Upper lobe of left lung (tissue), 6 donors: ENCODE results near the gene VAPB. TPM values are rescaled to one million over a fixed set of nuclear protein-coding genes. Genes with fewer than 3 reads are reported as not detected.

ENCODE experiments used
- ATAC-seq, 2 donors: fragments of 200-7000 bp; cut with Tn5 transposase; one replicate each; pipeline ENCODE4 v1.9.1; 2022; ENCODE audit warnings: mild to moderate bottlenecking in 2 of 2, moderate library complexity in 2 of 2; ENCODE audit not compliant: low FRiP score in 2 of 2
- DNase-seq, 2 donors: peaks; one replicate each; pipeline ENCODE4 v3.0.0-alpha.2; 2019 to 2020
- H3K27ac ChIP-seq, 4 donors: fragments of 200-600 bp; sonication (generic); one replicate each; pipeline ENCODE4 v1.5.1; 2016 to 2019
- H3K27me3 ChIP-seq, 4 donors: fragments of 200-600 bp; sonication (generic); one replicate each; pipeline ENCODE4 v1.5.1; 2017 to 2019
- H3K36me3 ChIP-seq, 4 donors: fragments of 200-600 bp; sonication (generic); one replicate each; pipeline ENCODE4 v1.5.1; 2016 to 2019
- H3K4me1 ChIP-seq, 4 donors: fragments of 200-600 bp; sonication (generic); one replicate each; pipeline ENCODE4 v1.5.1; 2018 to 2019
- H3K4me3 ChIP-seq, 4 donors: fragments of 200-600 bp; sonication (generic); one replicate each; pipeline ENCODE4 v1.5.1; 2017 to 2019; ENCODE audit warnings: mild to moderate bottlenecking in 2 of 4, moderate library complexity in 1 of 4
- H3K9me3 ChIP-seq, 4 donors: fragments of 200-600 bp; sonication (generic); one replicate each; pipeline ENCODE4 v1.5.1; 2018 to 2019
- CTCF ChIP-seq, 6 experiments: fragments of 450-650 bp in 4 of 6; fragments of 200-600 bp in 2 of 6; sonication (generic) in 2 of 6; IDR thresholded peaks; one replicate each; pipeline ENCODE4 v1.5.1; 2016 to 2019; ENCODE audit warnings: antibody characterized with exemption in 6 of 6
- EP300 ChIP-seq, 4 donors: sonication (generic); formaldehyde crosslinking; IDR thresholded peaks; one replicate each; pipeline ENCODE4 v1.5.1; 2017; ENCODE audit warnings: antibody characterized with exemption in 4 of 4, control low read depth in 2 of 4
- POLR2A ChIP-seq, 4 donors: fragments of 450-650 bp; IDR thresholded peaks; one replicate each; pipeline ENCODE4 v1.5.1; 2016 to 2017; ENCODE audit warnings: antibody characterized with exemption in 4 of 4, mild to moderate bottlenecking in 2 of 4
- POLR2AphosphoS5 ChIP-seq, 2 donors: sonication (generic); formaldehyde crosslinking; IDR thresholded peaks; one replicate each; pipeline ENCODE4 v1.5.1; 2017; ENCODE audit warnings: antibody characterized with exemption in 2 of 2
- WGBS, 2 donors: methylation state at CpG; one replicate each; pipeline ENCODE4 v1.1.5; 2017 to 2018; 5-methylcytosine and 5-hydroxymethylcytosine counted together
- total RNA-seq, 6 donors: library from RNA; depleted of rRNA in 4 of 6; stranded (reverse); fragments of >200 nt in 4 of 6; gene quantifications; one replicate each; pipeline versions ENCODE4 v1.1.0 to v1.2.1, GENCODE V29; 2016 to 2021
- donor health status: DM: no; HTN: no; CAD: no; lungs with moderate emphysema.
- donor health status: DM: no; HTN: yes; CAD: no; lungs with severe emphysema.

VAPB gene
- total RNA-seq, 6 donors from 2014 or later: 13.8 to 48.2 (median 33.7) TPM

DNA sequence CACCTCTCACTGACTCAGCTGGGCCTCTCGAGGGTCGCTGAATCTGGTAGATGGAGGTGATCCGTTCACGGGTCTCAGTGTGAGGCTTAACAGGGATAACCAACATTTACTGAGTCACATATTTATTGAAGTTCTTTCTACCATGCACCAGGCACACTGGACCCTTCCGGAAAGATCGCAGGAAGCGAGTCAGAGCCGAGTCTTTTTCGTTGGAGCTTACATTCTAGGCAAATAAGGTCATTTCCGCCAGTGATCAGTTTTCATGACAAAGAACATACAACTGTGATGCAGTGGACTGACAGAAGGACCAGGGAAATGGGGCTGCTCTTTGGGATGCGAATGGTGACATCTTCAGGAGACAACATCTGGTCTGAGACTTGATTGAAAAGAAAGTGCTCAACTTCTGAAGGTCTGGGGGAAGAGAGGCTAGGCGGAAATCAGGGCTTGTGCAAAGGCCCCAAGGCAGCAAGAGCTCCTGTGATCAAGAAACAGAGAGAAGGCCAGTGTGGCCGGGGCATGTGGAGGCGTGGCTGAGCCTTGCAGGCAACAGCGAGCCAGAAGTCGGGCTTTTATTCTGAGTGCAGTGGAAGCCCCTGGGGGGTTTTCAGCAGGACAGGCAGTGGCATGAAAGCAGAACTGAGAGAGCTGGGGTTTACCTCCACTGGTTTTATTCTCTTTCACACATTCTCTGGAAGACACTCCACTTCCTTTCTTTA is 69.5 kb downstream of the VAPB start:
- no peak for TF ChIP-seq POLR2A (IDR thresholded peaks at IDR 0.05)
- no peak for TF ChIP-seq CTCF (IDR thresholded peaks at IDR 0.05)
- no peak for TF ChIP-seq EP300 (IDR thresholded peaks at IDR 0.05)
- no peak for TF ChIP-seq POLR2AphosphoS5 (IDR thresholded peaks at IDR 0.05)
- H3K9me3 ChIP-seq: no peaks in the 10 kb centered on the region
- no peaks in the 10 kb centered on the region for H3K4me1 ChIP-seq
- H3K36me3 ChIP-seq: no peaks in the 10 kb centered on the region
- DNase-seq (no peak), ATAC-seq (no peak)
- no peaks in the 10 kb centered on the region for H3K27me3 ChIP-seq
- 81 to 85% methylated on average over 16 of the region's 16 CpGs for WGBS, 2 donors
- no peak overlapping the region for H3K4me3 ChIP-seq
- H3K27ac ChIP-seq: no peak overlapping the region

GRCh38 chr20:58459058-58459750 is 70.2 kb downstream of the VAPB start:
- TF ChIP-seq POLR2AphosphoS5 (IDR thresholded peaks at IDR 0.05): no peak
- no peak for TF ChIP-seq POLR2A (IDR thresholded peaks at IDR 0.05)
- TF ChIP-seq EP300 (IDR thresholded peaks at IDR 0.05): no peak
- TF ChIP-seq CTCF (IDR thresholded peaks at IDR 0.05): no peak
- H3K9me3 ChIP-seq: no peaks in the 10 kb centered on the region
- H3K4me1 ChIP-seq: no peaks in the 10 kb centered on the region
- DNase-seq (no peak), ATAC-seq (no peak)
- no peaks in the 10 kb centered on the region for H3K36me3 ChIP-seq
- H3K27ac ChIP-seq: no peak overlapping the region
- no peak overlapping the region for H3K4me3 ChIP-seq
- H3K27me3 ChIP-seq: no peaks in the 10 kb centered on the region
- WGBS, 2 donors: 93% methylated on average over 5 of the region's 5 CpGs

- Histone ChIP-seq H3K36me3 (no peaks in the 10 kb centered on the region), H3K4me1 (no peaks in the 10 kb centered on the region), H3K4me3 (no peak overlapping the region), H3K27ac (no peak overlapping the region), H3K9me3 (no peaks in the 10 kb centered on the region), H3K27me3 (no peaks in the 10 kb centered on the region)
- 94 to 95% methylated on average over 23 to 24 of the region's 25 CpGs for WGBS, 2 donors
- DNase-seq (peak in 1 of 2 donors; percentile 67), ATAC-seq (no peak)
- TF ChIP-seq POLR2A (IDR thresholded peaks at IDR 0.05) (no peak), EP300 (IDR thresholded peaks at IDR 0.05) (no peak), CTCF (IDR thresholded peaks at IDR 0.05) (no peak), POLR2AphosphoS5 (IDR thresholded peaks at IDR 0.05) (no peak)
Measured at GRCh38 chr20:58461104-58461503, 72.1 kb downstream of the VAPB start.

- WGBS, 2 donors: 76 to 84% methylated on average over 6 of the region's 6 CpGs
- Histone ChIP-seq H3K27me3 (no peaks in the 10 kb centered on the region), H3K9me3 (no peaks in the 10 kb centered on the region), H3K36me3 (no peaks in the 10 kb centered on the region), H3K4me1 (no peaks in the 10 kb centered on the region), H3K27ac (no peak overlapping the region), H3K4me3 (no peak overlapping the region)
- DNase-seq (no peak), ATAC-seq (no peak)
- TF ChIP-seq CTCF (IDR thresholded peaks at IDR 0.05) (no peak), EP300 (IDR thresholded peaks at IDR 0.05) (no peak), POLR2A (IDR thresholded peaks at IDR 0.05) (no peak), POLR2AphosphoS5 (IDR thresholded peaks at IDR 0.05) (no peak)
Measured at GRCh38 chr20:58461899-58462298, 72.9 kb downstream of the VAPB start.
